ENCODE results near the gene TMUB1.

DNA sequence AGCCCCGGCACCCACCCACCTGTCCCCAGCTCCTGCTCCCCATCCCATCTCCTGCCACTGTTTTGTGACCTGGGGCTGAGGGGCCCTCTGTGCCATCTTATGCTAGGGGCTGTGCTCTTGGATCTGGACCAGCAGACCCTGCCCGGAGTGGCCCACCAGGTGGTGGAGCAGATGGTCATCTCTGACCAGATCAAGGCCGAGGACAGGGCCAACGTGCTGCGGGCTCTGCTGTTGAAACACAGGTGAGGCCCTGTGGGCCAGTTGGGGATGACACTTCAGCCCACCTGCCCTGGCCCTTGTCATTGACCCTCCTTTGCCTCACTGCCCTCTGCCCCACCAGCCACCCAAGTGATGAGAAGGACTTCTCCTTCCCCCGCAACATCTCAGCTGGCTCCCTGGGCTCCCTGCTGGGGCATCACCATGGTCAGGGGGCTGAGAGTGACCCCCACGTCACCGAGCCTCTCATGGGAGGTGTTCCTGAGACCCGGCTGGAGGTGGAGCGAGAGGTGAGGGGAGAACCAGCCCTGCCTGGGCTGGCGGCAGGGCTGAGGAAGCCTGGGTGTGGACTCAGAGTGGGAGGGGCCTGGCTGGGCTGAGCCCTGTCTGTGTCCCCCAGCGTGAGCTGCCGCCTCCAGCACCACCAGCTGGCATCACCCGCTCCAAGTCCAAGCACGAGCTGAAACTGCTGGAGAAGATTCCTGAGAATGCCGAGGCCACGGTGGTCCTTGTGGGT lies 13.3 kb downstream of the TMUB1 start:
- TF ChIP-seq, protein P1, sequence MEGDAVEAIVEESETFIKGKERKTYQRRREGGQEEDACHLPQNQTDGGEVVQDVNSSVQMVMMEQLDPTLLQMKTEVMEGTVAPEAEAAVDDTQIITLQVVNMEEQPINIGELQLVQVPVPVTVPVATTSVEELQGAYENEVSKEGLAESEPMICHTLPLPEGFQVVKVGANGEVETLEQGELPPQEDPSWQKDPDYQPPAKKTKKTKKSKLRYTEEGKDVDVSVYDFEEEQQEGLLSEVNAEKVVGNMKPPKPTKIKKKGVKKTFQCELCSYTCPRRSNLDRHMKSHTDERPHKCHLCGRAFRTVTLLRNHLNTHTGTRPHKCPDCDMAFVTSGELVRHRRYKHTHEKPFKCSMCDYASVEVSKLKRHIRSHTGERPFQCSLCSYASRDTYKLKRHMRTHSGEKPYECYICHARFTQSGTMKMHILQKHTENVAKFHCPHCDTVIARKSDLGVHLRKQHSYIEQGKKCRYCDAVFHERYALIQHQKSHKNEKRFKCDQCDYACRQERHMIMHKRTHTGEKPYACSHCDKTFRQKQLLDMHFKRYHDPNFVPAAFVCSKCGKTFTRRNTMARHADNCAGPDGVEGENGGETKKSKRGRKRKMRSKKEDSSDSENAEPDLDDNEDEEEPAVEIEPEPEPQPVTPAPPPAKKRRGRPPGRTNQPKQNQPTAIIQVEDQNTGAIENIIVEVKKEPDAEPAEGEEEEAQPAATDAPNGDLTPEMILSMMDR (IDR thresholded peaks at IDR 0.05), result no peak
- no peak for TF ChIP-seq EZH2 (IDR thresholded peaks at IDR 0.05; ENCODE audit: borderline replicate concordance, insufficient read depth, low read depth, low read length, poor library complexity, severe bottlenecking)

All from B cell (primary cell).